Gastroesophageal sphincter (tissue), 4 donors: ENCODE results near the gene TECTA. TPM values are rescaled to one million over a fixed set of nuclear protein-coding genes. Genes with fewer than 3 reads are reported as not detected.

ENCODE experiments used
- ATAC-seq: fragments of 150-250 bp; one replicate; pipeline ENCODE4 v1.9.1; 2016; ENCODE audit warnings: mild to moderate bottlenecking, moderate library complexity
- H3K27ac ChIP-seq, 4 donors: fragments of 200-600 bp; sonication (generic) in 3 of 4; 1 replicate in 3 of 4; 2 replicates in 1 of 4; pipeline ENCODE4 v1.5.1; 2016 to 2019
- H3K27me3 ChIP-seq: fragments of 200-600 bp; sonication (generic); one replicate; pipeline ENCODE4 v1.5.1; 2019
- H3K36me3 ChIP-seq, 2 donors: fragments of 200-600 bp; sonication (generic); one replicate each; pipeline ENCODE4 v1.5.1; 2019; ENCODE audit warnings: control low read depth in 1 of 2
- H3K4me1 ChIP-seq, 3 donors: fragments of 200-600 bp; sonication (generic); 1 replicate in 2 of 3; 2 replicates in 1 of 3; pipeline ENCODE4 v1.5.1; 2016 to 2019; ENCODE audit warnings: control low read depth in 2 of 3
- H3K4me3 ChIP-seq, 2 donors: fragments of 200-600 bp; sonication (generic); one replicate each; pipeline ENCODE4 v1.5.1; 2019; ENCODE audit warnings: mild to moderate bottlenecking in 1 of 2, moderate library complexity in 1 of 2
- H3K9me3 ChIP-seq, 3 donors: fragments of 200-600 bp; sonication (generic); one replicate each; pipeline ENCODE4 v1.5.1; 2017 to 2019; ENCODE audit warnings: control low read depth in 2 of 3
- CTCF ChIP-seq, 4 experiments: fragments of 200-600 bp in 2 of 4; fragments of 450-650 bp in 2 of 4; sonication (generic) in 1 of 4; IDR thresholded peaks; one replicate each; pipeline ENCODE4 v1.5.1; 2017 to 2019; ENCODE audit warnings: antibody characterized with exemption in 4 of 4, mild to moderate bottlenecking in 2 of 4, moderate library complexity in 2 of 4
- EP300 ChIP-seq: sonication (generic); formaldehyde crosslinking; IDR thresholded peaks from one replicate; pipeline ENCODE4 v1.6.1; 2017; ENCODE audit warnings: antibody characterized with exemption, mild to moderate bottlenecking
- POLR2A ChIP-seq, 2 donors: fragments of 450-650 bp; IDR thresholded peaks; one replicate each; pipeline ENCODE4 v1.6.1; 2017; ENCODE audit warnings: antibody characterized with exemption in 2 of 2, mild to moderate bottlenecking in 2 of 2, moderate library complexity in 1 of 2
- POLR2AphosphoS5 ChIP-seq: sonication (generic); formaldehyde crosslinking; IDR thresholded peaks from one replicate; pipeline ENCODE4 v1.6.1; 2017; ENCODE audit warnings: antibody characterized with exemption
- WGBS, 2 donors: methylation state at CpG; one replicate each; pipeline ENCODE4 v1.1.5; 2018; ENCODE audit warnings: low coverage in 1 of 2; 5-methylcytosine and 5-hydroxymethylcytosine counted together
- total RNA-seq, 4 donors: library from RNA; depleted of rRNA; stranded (reverse); fragments of >200 nt; gene quantifications; one replicate each; pipeline ENCODE4 v1.1.0, GENCODE V29; 2016

TECTA gene
- total RNA-seq, 4 donors from 2014 or later: 0.35 to 1.3 (median 0.78) TPM; not detected in 1

- no peaks in the 10 kb centered on the region for H3K9me3 ChIP-seq
- no CpG with 5 or more reads among the region's 3 CpGs for WGBS, 2 donors
- H3K4me1 ChIP-seq: no peaks in the 10 kb centered on the region
- no peak for ATAC-seq
- no peak overlapping the region for H3K27ac ChIP-seq
- H3K4me3 ChIP-seq: no peak overlapping the region
- H3K36me3 ChIP-seq: no peaks in the 10 kb centered on the region
- TF ChIP-seq EP300: no peak
- TF ChIP-seq POLR2AphosphoS5: no peak
- TF ChIP-seq CTCF (IDR thresholded peaks at IDR 0.05): no peak
- no peak for TF ChIP-seq POLR2A (IDR thresholded peaks at IDR 0.05)
- H3K27me3 ChIP-seq: peaks cover 20% of the 10 kb centered on the region
Observed at GRCh38 chr11:121213362-121213893, 112.4 kb downstream of the TECTA start.

DNA sequence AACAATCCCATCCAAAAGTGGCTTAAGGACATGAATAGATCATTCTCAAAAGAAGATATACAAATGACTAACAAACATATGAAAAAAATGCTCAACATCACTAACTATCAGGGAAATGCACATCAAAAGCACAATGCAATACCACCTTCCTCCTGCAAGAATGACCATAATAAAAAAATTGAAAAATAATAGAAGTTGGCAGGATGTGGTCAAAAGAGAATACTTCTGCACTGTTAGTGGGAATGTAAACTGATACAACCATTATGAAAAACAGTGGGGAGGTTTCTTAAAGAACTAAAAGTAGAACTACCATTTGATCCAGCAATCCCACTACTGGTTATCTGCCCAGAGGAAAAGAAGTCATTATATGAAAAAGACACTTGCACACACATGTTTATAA lies 113.8 kb downstream of the TECTA start:
- no peak overlapping the region for H3K27ac ChIP-seq
- H3K36me3 ChIP-seq: no peaks in the 10 kb centered on the region
- peaks cover 13% of the 10 kb centered on the region for H3K27me3 ChIP-seq
- TF ChIP-seq POLR2AphosphoS5 (no peak), POLR2A (IDR thresholded peaks at IDR 0.05) (no peak), EP300 (no peak), CTCF (IDR thresholded peaks at IDR 0.05) (no peak)
- H3K9me3 ChIP-seq: no peaks in the 10 kb centered on the region
- H3K4me1 ChIP-seq: no peaks in the 10 kb centered on the region
- H3K4me3 ChIP-seq: no peak overlapping the region
- no peak for ATAC-seq

GRCh38 chr11:121221496-121222200 lies 120.6 kb downstream of the TECTA start:
- TF ChIP-seq POLR2AphosphoS5: no peak
- TF ChIP-seq CTCF (IDR thresholded peaks at IDR 0.05): no peak
- no peak for ATAC-seq
- WGBS, 2 donors: 54 to 60% methylated on average over 5 of the region's 5 CpGs
- no peak overlapping the region for H3K4me3 ChIP-seq
- H3K9me3 ChIP-seq: peaks cover 0 to 4% (median 0%) of the 10 kb centered on the region in 3 donors
- H3K4me1 ChIP-seq: no peaks in the 10 kb centered on the region
- no peak overlapping the region for H3K27ac ChIP-seq
- peaks cover 30% of the 10 kb centered on the region for H3K27me3 ChIP-seq
- no peaks in the 10 kb centered on the region for H3K36me3 ChIP-seq

DNA sequence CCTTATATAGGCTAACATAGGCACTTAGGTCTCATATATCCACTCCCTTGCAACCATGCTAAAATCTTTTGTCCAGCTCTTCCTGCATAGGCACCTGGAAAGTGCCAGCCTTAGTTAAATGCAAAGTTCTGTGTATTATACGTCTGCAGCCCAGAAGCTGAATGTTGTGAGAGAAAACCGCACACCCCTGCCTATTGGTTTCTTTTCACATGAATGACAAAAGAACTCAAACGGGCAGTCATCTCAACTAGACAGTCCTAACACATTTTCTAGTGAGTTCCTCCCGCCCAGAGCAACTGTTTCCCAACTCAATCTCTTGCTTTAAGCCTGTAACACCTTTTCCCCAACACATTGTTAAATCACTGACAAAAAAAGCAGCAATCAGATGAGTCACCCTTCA lies 122.1 kb downstream of the TECTA start:
- WGBS, 2 donors: 43 to 62% methylated on average over 3 to 4 of the region's 4 CpGs
- Histone ChIP-seq H3K36me3 (no peaks in the 10 kb centered on the region), H3K27ac (no peak overlapping the region)

More for the DNA sequence above, 122.1 kb downstream of the TECTA start:
- no peaks in the 10 kb centered on the region for H3K4me1 ChIP-seq
- TF ChIP-seq POLR2AphosphoS5 (no peak), CTCF (IDR thresholded peaks at IDR 0.05) (no peak), POLR2A (IDR thresholded peaks at IDR 0.05) (no peak), EP300 (no peak)
- H3K9me3 ChIP-seq: peaks cover 0 to 4% (median 0%) of the 10 kb centered on the region in 3 donors
- peaks cover 30% of the 10 kb centered on the region for H3K27me3 ChIP-seq
- no peak overlapping the region for H3K4me3 ChIP-seq
- no peak for ATAC-seq
